CD4-positive, alpha-beta memory T cell (primary cell): ENCODE data around the gene CALB2. TPM values are rescaled to one million over a fixed set of nuclear protein-coding genes. Genes with fewer than 3 reads are reported as not detected.
"Not testable (repeated sequence)": the region's sequence is repeated elsewhere in the genome, so short reads cannot be mapped to it uniquely, and the experiment has no call there.

Source experiments
- CTCF ChIA-PET: fragments of 350-600 bp; sonication (Branson Sonifier 250); formaldehyde crosslinking; loops from one replicate; lab custom pipeline; 2021; ENCODE audit warnings: inconsistent platforms; ENCODE audit not compliant: partially characterized antibody; lab: Charles Lee
- POLR2A ChIA-PET: fragments of 350-600 bp; sonication (Branson Sonifier 250); formaldehyde crosslinking; loops from one replicate; lab custom pipeline; 2021; ENCODE audit not compliant: partially characterized antibody; lab: Charles Lee
- DNase-seq, 5 donors: peaks; one replicate each; pipeline versions ENCODE4 v3.0.0 to v3.0.0-alpha.2; 2020 to 2022; ENCODE audit warnings: mixed read lengths in 1 of 5
- H3K27ac ChIP-seq: one replicate; pipeline ENCODE4 v1.7.0; 2013; ENCODE audit warnings: low read depth, low read length
- H3K27me3 ChIP-seq: 2 replicates; pipeline ENCODE4 v1.7.0; 2013; ENCODE audit warnings: mild to moderate bottlenecking, low read length, moderate library complexity; ENCODE audit not compliant: insufficient read depth
- H3K36me3 ChIP-seq: 2 replicates; pipeline ENCODE4 v1.7.0; 2013; ENCODE audit warnings: mild to moderate bottlenecking, low read length, moderate library complexity; ENCODE audit not compliant: insufficient read depth
- H3K4me1 ChIP-seq: 2 replicates; pipeline ENCODE4 v1.7.0; 2013; ENCODE audit warnings: mild to moderate bottlenecking, low read length, moderate library complexity; ENCODE audit not compliant: insufficient read depth
- H3K4me3 ChIP-seq, 2 donors: one replicate each; pipeline ENCODE4 v1.7.0; 2013; ENCODE audit warnings: low read length in 2 of 2, mild to moderate bottlenecking in 1 of 2
- H3K9me3 ChIP-seq, 2 donors: one replicate each; pipeline ENCODE4 v1.7.0; 2013; ENCODE audit warnings: low read length in 2 of 2, control low read depth in 1 of 2; ENCODE audit not compliant: control insufficient read depth in 1 of 2
- H3K27ac Mint-ChIP-seq, 7 donors: one replicate each; pipeline ENCODE4 v1.8.0; 2020 to 2021; ENCODE audit warnings: mixed read lengths in 7 of 7, mild to moderate bottlenecking in 6 of 7, inconsistent platforms in 3 of 7, moderate library complexity in 3 of 7
- H3K27me3 Mint-ChIP-seq, 2 donors: one replicate each; pipeline ENCODE4 v1.8.0; 2020 to 2021; ENCODE audit warnings: mixed read lengths in 2 of 2
- H3K36me3 Mint-ChIP-seq, 2 donors: one replicate each; pipeline ENCODE4 v1.8.0; 2020 to 2021; ENCODE audit warnings: mixed read lengths in 2 of 2, inconsistent platforms in 1 of 2, mild to moderate bottlenecking in 1 of 2
- H3K4me1 Mint-ChIP-seq, 4 donors: one replicate each; pipeline ENCODE4 v1.8.0; 2020 to 2021; ENCODE audit warnings: mixed read lengths in 4 of 4, mild to moderate bottlenecking in 1 of 4
- H3K4me3 Mint-ChIP-seq, 8 donors: one replicate each; pipeline ENCODE4 v1.8.0; 2020 to 2021; ENCODE audit warnings: mixed read lengths in 8 of 8, mild to moderate bottlenecking in 7 of 8, moderate library complexity in 6 of 8, inconsistent platforms in 3 of 8
- H3K9me3 Mint-ChIP-seq, 8 donors: one replicate each; pipeline ENCODE4 v1.8.0; 2020 to 2021; ENCODE audit warnings: mixed read lengths in 8 of 8, mild to moderate bottlenecking in 5 of 8, inconsistent platforms in 3 of 8, moderate library complexity in 1 of 8
- intact Hi-C: fragments of 100-400 bp; cut with micrococcal nuclease; formaldehyde crosslinking; loops from one replicate; pipeline ENCODE4 v1.15.1; 2023
- polyA plus RNA-seq, 2 donors: library from polyadenylated mRNA; unstranded; fragments of 300-500 nt; fragmentation: Illumina TruSeq; gene quantifications; one replicate each; pipeline ENCODE4 v1.2.3, GENCODE V29; 2021
- total RNA-seq, 2 experiments: library from RNA; stranded (reverse); gene quantifications; one replicate each; pipeline ENCODE4 v1.2.3, GENCODE V29; 2021

CALB2 gene
- total and polyA plus RNA-seq, 4 experiments from 2014 or later, result not detected

DNA sequence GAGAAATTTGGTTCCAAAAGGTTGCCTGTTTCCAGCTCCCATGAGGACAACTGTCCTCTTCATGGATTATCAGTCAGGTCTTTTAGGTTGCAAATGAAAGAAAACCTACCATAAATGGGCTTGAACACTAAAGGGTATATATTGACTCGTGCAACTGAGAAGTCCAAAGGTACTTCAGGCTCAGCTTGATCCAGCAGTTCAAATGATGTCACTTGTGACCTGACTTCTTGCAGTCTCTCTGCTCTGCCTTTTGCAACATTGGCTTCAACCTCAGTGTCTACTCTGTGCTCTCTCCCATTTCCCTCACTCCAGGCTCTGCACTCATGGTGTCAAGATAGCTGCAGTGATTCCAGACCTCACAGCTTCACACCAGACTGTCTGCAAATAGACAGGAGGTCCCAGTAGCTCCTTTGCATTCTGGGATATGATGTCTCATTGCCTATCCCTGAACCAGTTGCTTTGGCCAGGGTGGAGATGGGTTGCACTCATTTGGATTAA is 5.5 kb upstream of the CALB2 start:
- CTCF ChIA-PET, result no interaction called here
- POLR2A ChIA-PET, result no interaction called here
- H3K4me3 ChIP-seq, result no peak overlapping the region
- H3K9me3 ChIP-seq, result no peaks in the 10 kb centered on the region
- H3K27ac Mint-ChIP-seq, result no peak overlapping the region
- H3K27me3 ChIP-seq, result no peaks in the 10 kb centered on the region
- H3K4me1 ChIP-seq, result peaks cover under 1% of the 10 kb centered on the region
- peaks cover 2% of the 10 kb centered on the region in 2 donors for H3K27me3 Mint-ChIP-seq
- DNase-seq, result no peak
- H3K9me3 Mint-ChIP-seq, result no peaks in the 10 kb centered on the region
- H3K36me3 Mint-ChIP-seq, result no peaks in the 10 kb centered on the region
- no peaks in the 10 kb centered on the region for H3K4me1 Mint-ChIP-seq
- no peak overlapping the region for H3K4me3 Mint-ChIP-seq
- intact Hi-C loops, result no loop called here
- H3K27ac ChIP-seq, result no peak overlapping the region
- no peaks in the 10 kb centered on the region for H3K36me3 ChIP-seq

DNA sequence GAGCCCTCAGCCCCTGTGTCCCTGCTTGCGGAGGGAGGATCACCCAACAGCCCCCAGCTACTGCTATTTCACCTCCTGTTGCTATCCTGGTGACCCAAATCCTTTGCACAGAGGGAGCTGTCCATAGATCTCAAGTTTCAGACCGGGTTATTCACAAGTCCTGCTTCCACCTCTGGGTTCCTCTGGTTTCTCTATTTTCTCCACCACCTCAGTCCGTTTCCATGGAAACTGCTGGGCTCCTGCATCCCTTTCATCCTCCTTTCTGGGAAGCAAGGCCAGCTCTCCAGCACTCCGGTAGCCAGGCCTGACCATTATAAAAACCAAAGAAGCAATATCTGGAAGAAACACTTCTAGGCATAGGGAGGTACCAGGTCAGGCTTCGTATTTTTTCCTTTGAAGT is 4.8 kb upstream of the CALB2 start:
- H3K27ac Mint-ChIP-seq, result no peak overlapping the region
- Histone ChIP-seq H3K27me3 (no peaks in the 10 kb centered on the region), H3K9me3 (no peaks in the 10 kb centered on the region), H3K36me3 (no peaks in the 10 kb centered on the region), H3K4me1 (peaks cover 7% of the 10 kb centered on the region), H3K4me3 (no peak overlapping the region), H3K27ac (no peak overlapping the region)
- no peaks in the 10 kb centered on the region for H3K9me3 Mint-ChIP-seq
- peaks cover 0 to 2% (median 0%) of the 10 kb centered on the region in 4 donors for H3K4me1 Mint-ChIP-seq
- CTCF ChIA-PET, result no interaction called here
- no peak for DNase-seq
- intact Hi-C loops, result no loop called here
- no peaks in the 10 kb centered on the region for H3K36me3 Mint-ChIP-seq
- peaks cover 4 to 5% of the 10 kb centered on the region in 2 donors for H3K27me3 Mint-ChIP-seq
- POLR2A ChIA-PET, result no interaction called here
- no peak overlapping the region for H3K4me3 Mint-ChIP-seq

DNA sequence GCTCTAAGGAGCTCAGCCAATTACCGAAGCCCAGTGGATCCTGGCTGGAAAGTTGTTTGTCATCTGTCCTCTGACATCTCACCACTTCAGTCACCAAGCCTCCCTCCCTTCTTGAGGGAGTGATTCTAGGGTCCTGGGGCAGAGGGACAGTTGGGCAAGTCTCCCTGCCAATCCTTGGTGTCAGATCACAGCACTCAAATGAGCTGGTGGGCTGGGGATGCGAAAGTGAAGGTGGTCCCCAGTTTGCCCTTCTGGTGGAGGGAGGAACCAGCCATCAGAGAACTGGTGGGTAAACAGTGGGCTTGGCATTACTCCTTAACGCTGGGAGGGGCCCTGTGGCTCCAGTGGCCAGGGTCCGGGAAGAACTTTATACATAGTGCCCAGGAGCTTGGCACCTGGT is 4.4 kb upstream of the CALB2 start:
- no peak overlapping the region for H3K4me3 Mint-ChIP-seq
- no peak for DNase-seq
- Histone ChIP-seq H3K4me1 (peaks cover 10% of the 10 kb centered on the region), H3K9me3 (no peaks in the 10 kb centered on the region), H3K27me3 (no peaks in the 10 kb centered on the region), H3K27ac (no peak overlapping the region), H3K36me3 (no peaks in the 10 kb centered on the region), H3K4me3 (no peak overlapping the region)
- CTCF ChIA-PET, result no interaction called here
- peaks cover 4 to 5% of the 10 kb centered on the region in 2 donors for H3K27me3 Mint-ChIP-seq
- H3K4me1 Mint-ChIP-seq, result peaks cover 0 to 2% (median 0%) of the 10 kb centered on the region in 4 donors
- H3K9me3 Mint-ChIP-seq, result no peaks in the 10 kb centered on the region
- POLR2A ChIA-PET, result no interaction called here
- H3K27ac Mint-ChIP-seq, result no peak overlapping the region
- H3K36me3 Mint-ChIP-seq, result no peaks in the 10 kb centered on the region
- intact Hi-C loops, result no loop called here

DNA sequence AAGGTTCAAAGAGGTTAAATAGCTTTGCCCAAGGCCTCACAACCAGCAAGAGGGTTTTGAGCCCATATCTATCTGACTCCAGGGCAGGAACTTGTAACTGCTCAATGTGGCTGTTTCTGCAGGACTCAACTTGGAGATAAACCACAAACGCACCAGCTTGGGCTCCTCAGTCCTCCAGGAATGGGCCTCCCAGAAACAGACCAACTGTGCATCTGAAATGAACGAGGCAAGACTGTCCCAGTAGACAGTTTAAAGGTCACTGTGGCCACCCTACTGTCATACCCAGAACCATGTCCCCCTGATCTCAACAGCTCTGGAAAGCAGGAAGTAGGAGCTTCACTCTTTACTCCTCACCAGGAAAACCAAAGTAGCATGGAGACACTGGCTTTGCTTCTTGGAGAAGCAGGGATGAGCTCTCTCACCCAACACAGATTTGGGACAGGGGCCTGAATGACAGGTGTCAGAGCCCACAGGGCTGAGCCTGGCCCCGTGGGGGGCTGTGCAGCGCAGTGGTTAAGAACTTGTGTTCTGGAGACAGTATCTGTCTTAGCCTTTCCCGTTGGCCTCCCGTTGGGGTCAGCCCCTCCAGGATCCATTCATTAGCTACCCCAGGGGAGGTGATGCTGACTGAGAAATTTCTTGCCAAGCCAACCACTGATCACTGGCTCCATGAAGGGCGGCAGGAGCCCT is 2.3 kb upstream of the CALB2 start:
- no peak overlapping the region for H3K4me3 ChIP-seq
- no peak for DNase-seq
- Mint-ChIP-seq H3K27me3 (peaks cover 13 to 16% of the 10 kb centered on the region in 2 donors), H3K4me3 (no peak overlapping the region), H3K9me3 (no peaks in the 10 kb centered on the region), H3K27ac (no peak overlapping the region), H3K36me3 (no peaks in the 10 kb centered on the region), H3K4me1 (peaks cover 0 to 2% (median 0%) of the 10 kb centered on the region in 4 donors)
- peaks cover 2% of the 10 kb centered on the region for H3K27me3 ChIP-seq
- intact Hi-C loops, result no loop called here
- ChIA-PET POLR2A (no interaction called here), CTCF (interaction anchor here (1.3 to 2.4 kb wide), 2 partner anchors 9 to 45 kb away, joined by 3 to 5 read pairs; no protein-coding TSS in a partner anchor)
- no peak overlapping the region for H3K27ac ChIP-seq
- no peaks in the 10 kb centered on the region for H3K9me3 ChIP-seq
- no peaks in the 10 kb centered on the region for H3K36me3 ChIP-seq
- peaks cover 10% of the 10 kb centered on the region for H3K4me1 ChIP-seq

DNA sequence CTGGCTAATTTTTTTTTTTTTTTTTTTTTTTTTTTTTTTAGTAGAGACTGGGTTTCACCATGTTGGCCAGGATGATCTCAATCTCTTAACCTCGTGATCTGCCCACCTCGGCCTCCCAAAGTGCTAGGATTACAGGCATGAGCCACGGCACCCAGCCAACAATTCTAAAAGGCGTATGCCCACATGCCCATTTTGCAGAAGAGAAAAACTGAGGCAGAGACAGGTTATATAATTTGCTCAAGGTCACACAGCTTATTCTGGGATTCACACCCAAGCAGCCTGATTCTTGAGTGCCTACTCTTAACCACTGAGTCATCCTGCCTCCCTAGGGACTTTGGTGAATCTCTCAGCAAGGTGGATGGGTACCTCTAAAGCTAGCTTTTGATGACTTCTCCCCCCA is 1.6 kb upstream of the CALB2 start:
- H3K27me3 ChIP-seq, H3K4me3 Mint-ChIP-seq, H3K4me3 ChIP-seq, H3K9me3 ChIP-seq, H3K9me3 Mint-ChIP-seq, POLR2A ChIA-PET, H3K36me3 Mint-ChIP-seq, H3K36me3 ChIP-seq, H3K27ac Mint-ChIP-seq, H3K4me1 Mint-ChIP-seq, H3K4me1 ChIP-seq, H3K27ac ChIP-seq, intact Hi-C loops, DNase-seq: not testable (repeated sequence)
- CTCF ChIA-PET, result interaction anchor here (0.9 to 2.4 kb wide), 4 partner anchors 11 to 45 kb away, joined by 3 to 5 read pairs (median 3); no protein-coding TSS in a partner anchor
- H3K27me3 Mint-ChIP-seq, result peaks cover 15 to 16% of the 10 kb centered on the region in 2 donors

DNA sequence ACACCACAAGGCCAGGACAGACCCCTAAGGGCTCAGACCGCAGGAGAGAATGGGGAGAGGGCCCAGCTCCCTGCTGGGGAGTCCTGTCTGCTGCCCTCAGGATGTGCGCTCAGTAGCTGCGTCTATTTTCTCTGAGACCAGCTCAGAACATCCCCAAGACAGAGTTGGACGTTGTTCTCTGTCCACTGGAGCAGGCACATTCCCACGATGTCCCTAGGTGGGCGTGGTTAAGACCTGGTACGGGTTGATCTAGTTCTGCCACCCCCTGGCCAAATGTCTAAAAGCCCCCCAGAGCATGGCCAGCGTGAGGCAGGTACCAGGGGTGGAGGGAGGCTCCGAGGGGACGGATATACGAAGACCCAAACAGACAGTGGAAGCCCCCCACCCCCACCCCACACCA is 842 bp upstream of the CALB2 start:
- POLR2A ChIA-PET, result no interaction called here
- intact Hi-C loops, result no loop called here
- H3K9me3 Mint-ChIP-seq, result no peaks in the 10 kb centered on the region
- peaks cover 15 to 20% of the 10 kb centered on the region in 2 donors for H3K27me3 Mint-ChIP-seq
- CTCF ChIA-PET, result interaction anchor here (0.8 to 2.4 kb wide), 6 partner anchors 8 to 46 kb away, joined by 3 to 5 read pairs (median 3); no protein-coding TSS in a partner anchor
- no peaks in the 10 kb centered on the region for H3K36me3 Mint-ChIP-seq
- H3K27me3 ChIP-seq, result peaks cover 3% of the 10 kb centered on the region
- no peak overlapping the region for H3K27ac ChIP-seq
- DNase-seq, result no peak
- H3K4me3 ChIP-seq, result no peak overlapping the region
- H3K4me1 ChIP-seq, result peaks cover 10% of the 10 kb centered on the region
- no peaks in the 10 kb centered on the region for H3K36me3 ChIP-seq
- no peak overlapping the region for H3K27ac Mint-ChIP-seq
- H3K9me3 ChIP-seq, result no peaks in the 10 kb centered on the region
- peaks cover 0 to 2% (median 0%) of the 10 kb centered on the region in 4 donors for H3K4me1 Mint-ChIP-seq
- H3K4me3 Mint-ChIP-seq, result peak overlapping the region in 1 of 8 donors; percentile 48

DNA sequence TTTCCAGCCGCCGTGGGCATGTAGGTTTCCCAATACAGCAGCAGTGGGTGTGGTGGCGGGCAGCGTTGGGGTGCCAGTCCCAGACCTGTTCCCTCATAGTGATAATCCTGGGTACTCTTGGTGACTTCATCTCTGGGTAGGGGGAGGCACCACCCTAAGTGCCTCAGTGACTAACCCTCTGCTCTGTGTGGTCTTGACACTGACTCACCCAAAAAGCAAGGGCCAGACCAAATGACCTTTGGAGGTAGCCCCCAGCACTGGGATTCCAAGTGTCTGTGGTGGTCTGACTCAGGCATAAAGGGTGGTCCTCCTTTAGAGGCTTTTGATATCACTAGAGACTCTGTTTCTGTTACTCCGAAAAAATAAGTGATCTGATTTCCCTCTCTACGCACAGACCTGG is 908 bp downstream of the CALB2 start:
- no peak for DNase-seq
- POLR2A ChIA-PET, result no interaction called here
- Histone ChIP-seq H3K4me3 (no peak overlapping the region), H3K9me3 (no peaks in the 10 kb centered on the region), H3K36me3 (no peaks in the 10 kb centered on the region), H3K27me3 (peaks cover 3% of the 10 kb centered on the region), H3K27ac (no peak overlapping the region), H3K4me1 (peaks cover 10% of the 10 kb centered on the region)
- intact Hi-C loops, result no loop called here
- H3K4me3 Mint-ChIP-seq, result no peak overlapping the region
- no peak overlapping the region for H3K27ac Mint-ChIP-seq
- peaks cover 0 to 2% (median 0%) of the 10 kb centered on the region in 4 donors for H3K4me1 Mint-ChIP-seq
- no peaks in the 10 kb centered on the region for H3K9me3 Mint-ChIP-seq
- no peaks in the 10 kb centered on the region for H3K36me3 Mint-ChIP-seq
- CTCF ChIA-PET, result interaction anchor here (1.0 to 1.7 kb wide), 2 partner anchors 10 to 42 kb away, joined by 3 to 6 read pairs; no protein-coding TSS in a partner anchor
- H3K27me3 Mint-ChIP-seq, result peaks cover 15 to 23% of the 10 kb centered on the region in 2 donors
